ENCODE measurements around the gene CDH4. TPM values are rescaled to one million over a fixed set of nuclear protein-coding genes. Genes with fewer than 3 reads are reported as not detected.

The CDH4 gene
- total and polyA plus RNA-seq, 2 of the 13 experiments (the other 11 are each of a cell fraction or from before 2014, with no cell fraction given) = not detected

DNA sequence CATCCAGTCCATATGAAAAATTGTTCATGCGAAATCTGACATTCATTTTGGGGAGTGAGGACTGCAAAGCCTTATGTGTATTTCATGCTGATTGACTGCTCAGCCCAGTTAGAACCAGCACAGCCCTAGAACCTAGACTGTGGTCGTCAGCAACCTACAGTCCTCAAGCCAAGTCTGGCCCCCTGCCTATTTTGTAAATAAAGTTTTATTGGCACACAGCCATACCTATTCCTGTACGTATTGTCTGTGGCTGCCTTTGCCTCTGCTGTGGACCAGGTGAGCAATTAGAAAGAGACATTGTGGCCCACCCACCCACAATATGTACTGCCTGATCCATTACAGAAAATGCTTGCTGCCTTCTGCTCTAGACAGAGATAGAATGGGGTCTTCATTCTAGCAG lies 422.6 kb downstream of the CDH4 start:
- no peak overlapping the region for H3K4me2 ChIP-seq (ENCODE audit: low read depth, low read length)
- no peak overlapping the region for H3K27ac ChIP-seq (ENCODE audit: extremely low read length, insufficient read depth, low read length)
- no peak overlapping the region for H2AFZ ChIP-seq (ENCODE audit: low read length)
- no peaks in the 10 kb centered on the region for H3K4me1 ChIP-seq (ENCODE audit: insufficient read depth, low read length)
- CTCF ChIA-PET (ENCODE audit: low intra/inter-chr PET ratio, low total read pairs) = no interaction called here
- no peak for ATAC-seq
- no peaks in the 10 kb centered on the region for H3K79me2 ChIP-seq (ENCODE audit: insufficient read depth, low read length)
- no peak overlapping the region for H3K9ac ChIP-seq (ENCODE audit: insufficient read depth, low read depth, low read length)
- FAIRE-seq = no peak
- no peaks in the 10 kb centered on the region for H3K9me3 ChIP-seq (ENCODE audit: low read length)
- 14% methylated on average over 3 of the region's 3 CpGs for WGBS (ENCODE audit: low lambda C conversion rate)
- H3K4me3 ChIP-seq (replicated peaks in 1 of 3; ENCODE audit: insufficient read depth in 1 of 3, low read depth in 2 of 3, low read length in 3 of 3) = no peak overlapping the region
- intact Hi-C loops (cut with micrococcal nuclease; ENCODE audit: unreplicated experiment) = no loop called here
- POLR2A ChIA-PET = no interaction called here
- peaks cover 3 to 33% of the 10 kb centered on the region in 2 experiments for H3K27me3 ChIP-seq (ENCODE audit: control insufficient read depth in 1 of 2, insufficient read depth in 2 of 2, low read length in 2 of 2)
- in situ Hi-C loops (cut with HindIII; ENCODE audit: extremely low pct_ligation_motif_present, low pct_unique_long_range_greater_than_20kb) = no loop called here
- no peak for DNase-seq (ENCODE audit: low spot score)
- no TSS peak for BruUV-seq (replicated peaks)
- H4K20me1 ChIP-seq (ENCODE audit: insufficient read depth, low read length) = no peaks in the 10 kb centered on the region
- TF ChIP-seq, protein P1, sequence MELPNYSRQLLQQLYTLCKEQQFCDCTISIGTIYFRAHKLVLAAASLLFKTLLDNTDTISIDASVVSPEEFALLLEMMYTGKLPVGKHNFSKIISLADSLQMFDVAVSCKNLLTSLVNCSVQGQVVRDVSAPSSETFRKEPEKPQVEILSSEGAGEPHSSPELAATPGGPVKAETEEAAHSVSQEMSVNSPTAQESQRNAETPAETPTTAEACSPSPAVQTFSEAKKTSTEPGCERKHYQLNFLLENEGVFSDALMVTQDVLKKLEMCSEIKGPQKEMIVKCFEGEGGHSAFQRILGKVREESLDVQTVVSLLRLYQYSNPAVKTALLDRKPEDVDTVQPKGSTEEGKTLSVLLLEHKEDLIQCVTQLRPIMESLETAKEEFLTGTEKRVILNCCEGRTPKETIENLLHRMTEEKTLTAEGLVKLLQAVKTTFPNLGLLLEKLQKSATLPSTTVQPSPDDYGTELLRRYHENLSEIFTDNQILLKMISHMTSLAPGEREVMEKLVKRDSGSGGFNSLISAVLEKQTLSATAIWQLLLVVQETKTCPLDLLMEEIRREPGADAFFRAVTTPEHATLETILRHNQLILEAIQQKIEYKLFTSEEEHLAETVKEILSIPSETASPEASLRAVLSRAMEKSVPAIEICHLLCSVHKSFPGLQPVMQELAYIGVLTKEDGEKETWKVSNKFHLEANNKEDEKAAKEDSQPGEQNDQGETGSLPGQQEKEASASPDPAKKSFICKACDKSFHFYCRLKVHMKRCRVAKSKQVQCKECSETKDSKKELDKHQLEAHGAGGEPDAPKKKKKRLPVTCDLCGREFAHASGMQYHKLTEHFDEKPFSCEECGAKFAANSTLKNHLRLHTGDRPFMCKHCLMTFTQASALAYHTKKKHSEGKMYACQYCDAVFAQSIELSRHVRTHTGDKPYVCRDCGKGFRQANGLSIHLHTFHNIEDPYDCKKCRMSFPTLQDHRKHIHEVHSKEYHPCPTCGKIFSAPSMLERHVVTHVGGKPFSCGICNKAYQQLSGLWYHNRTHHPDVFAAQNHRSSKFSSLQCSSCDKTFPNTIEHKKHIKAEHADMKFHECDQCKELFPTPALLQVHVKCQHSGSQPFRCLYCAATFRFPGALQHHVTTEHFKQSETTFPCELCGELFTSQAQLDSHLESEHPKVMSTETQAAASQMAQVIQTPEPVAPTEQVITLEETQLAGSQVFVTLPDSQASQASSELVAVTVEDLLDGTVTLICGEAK (IDR thresholded peaks at IDR 0.05) = no peak
- TF ChIP-seq, protein P1 (CRISPR knock-in tag; IDR thresholded peaks at IDR 0.05) = peak; percentile 73; the same call in 1 of the 2 replicates
- TF ChIP-seq ZNF564 (CRISPR knock-in tag; IDR thresholded peaks at IDR 0.05) = no peak
- no peak for TF ChIP-seq ZNF660 (CRISPR knock-in tag; IDR thresholded peaks at IDR 0.05; ENCODE audit: borderline replicate concordance, low read depth)
- H3K36me3 ChIP-seq (replicated peaks in 1 of 2; ENCODE audit: control insufficient read depth in 1 of 2, insufficient read depth in 2 of 2, low read length in 2 of 2) = no peaks in the 10 kb centered on the region

Measured in HepG2 (cell line).